HG03378 (cell line): ENCODE results near the gene SEPTIN2.
"Not testable (repeated sequence)": the region's sequence is repeated elsewhere in the genome, so short reads cannot be mapped to it uniquely, and the experiment has no call there.

Experiments
- ATAC-seq: cut with Tn5 transposase; IDR thresholded peaks from one replicate; pipeline ENCODE4 v1.9.1; 2021; ENCODE audit warnings: mild to moderate bottlenecking, moderate library complexity; ENCODE audit not compliant: unreplicated experiment

SEPTIN2 gene

GRCh38 chr2:241286348-241287090 lies 29.2 kb upstream of the SEPTIN2 start:
- no peak for ATAC-seq

DNA sequence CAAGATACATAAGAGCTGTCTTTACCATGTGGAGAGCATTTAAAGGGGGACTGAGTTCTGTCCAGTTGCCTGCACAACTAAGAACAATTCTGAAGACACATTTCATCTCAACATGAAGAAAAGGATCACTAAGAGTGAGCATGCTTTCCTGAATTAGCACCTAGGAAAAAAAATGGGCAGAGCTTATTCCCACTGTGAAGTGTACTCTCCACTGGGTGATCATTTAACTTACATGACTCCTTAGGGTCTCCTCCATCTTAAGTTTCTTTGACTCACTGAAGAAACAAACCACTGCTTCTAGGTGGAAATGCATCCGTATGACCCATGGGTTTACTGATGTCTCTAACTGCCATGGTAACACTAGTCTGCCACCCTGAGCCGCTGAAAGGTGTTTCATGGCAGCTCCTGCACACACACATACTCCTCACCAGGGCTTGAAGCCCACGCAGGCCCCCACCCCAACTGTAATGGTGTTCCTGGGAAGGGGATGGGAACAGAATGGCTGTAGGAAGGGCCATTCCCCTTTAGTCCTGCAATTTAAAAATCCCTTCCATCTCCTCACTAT lies 27.3 kb upstream of the SEPTIN2 start:
- ATAC-seq, result no peak

DNA sequence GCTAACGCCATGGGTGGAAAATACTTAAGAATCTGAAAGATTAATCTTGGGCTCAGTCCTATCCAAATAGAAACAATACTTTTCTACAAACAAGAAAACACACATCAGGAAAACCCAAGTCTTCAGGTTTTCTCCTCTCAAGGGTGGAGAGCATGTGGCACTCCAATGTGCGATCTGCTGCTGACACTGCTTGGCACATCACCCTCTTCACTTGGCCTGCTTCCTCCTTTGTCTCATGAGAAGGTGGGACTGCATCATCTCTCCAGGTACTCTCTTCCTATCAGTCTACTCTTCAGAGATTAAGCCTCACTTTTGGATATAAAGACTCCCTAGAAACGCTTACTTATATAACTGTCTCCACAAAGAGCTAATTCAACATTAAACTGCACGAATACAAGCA lies 26.7 kb upstream of the SEPTIN2 start:
- ATAC-seq, result no peak

DNA sequence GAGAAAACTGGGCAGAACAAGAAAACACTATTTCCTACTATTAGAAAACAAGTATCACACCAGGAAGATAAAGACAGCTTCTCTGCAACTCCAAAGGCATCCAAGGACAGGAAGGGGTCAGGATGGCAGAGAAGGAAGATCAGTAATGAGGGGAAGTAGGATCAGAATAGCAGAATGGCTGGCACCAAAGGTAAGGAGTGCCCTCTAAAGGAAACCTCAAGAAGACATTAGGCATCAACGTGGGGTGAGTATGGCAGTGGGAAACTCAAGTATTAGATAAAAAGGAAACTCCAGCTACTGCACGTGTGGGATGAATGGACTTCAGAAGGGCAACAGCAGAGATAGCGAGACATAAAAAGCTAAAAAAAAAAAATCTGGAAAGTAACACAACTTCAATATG lies 26.1 kb upstream of the SEPTIN2 start:
- no peak for ATAC-seq

DNA sequence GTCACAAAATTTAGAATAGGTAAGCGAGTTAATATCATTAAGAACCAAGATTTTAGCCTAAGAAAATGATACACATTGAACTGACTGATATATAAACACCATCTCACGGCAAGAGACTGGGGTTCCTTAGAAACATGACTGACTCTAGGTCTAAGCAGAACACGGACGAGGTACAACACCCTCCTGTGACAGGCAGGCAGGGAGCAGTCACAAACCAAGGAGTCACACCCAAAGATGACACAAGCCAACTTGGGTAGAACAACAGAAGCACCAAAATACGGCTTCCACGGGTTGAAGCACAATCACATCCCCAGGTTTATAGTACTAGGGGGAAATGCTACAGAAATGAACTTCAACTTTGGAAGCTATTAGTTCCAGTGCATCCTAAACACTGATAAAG lies 24.6 kb upstream of the SEPTIN2 start:
- no peak for ATAC-seq

DNA sequence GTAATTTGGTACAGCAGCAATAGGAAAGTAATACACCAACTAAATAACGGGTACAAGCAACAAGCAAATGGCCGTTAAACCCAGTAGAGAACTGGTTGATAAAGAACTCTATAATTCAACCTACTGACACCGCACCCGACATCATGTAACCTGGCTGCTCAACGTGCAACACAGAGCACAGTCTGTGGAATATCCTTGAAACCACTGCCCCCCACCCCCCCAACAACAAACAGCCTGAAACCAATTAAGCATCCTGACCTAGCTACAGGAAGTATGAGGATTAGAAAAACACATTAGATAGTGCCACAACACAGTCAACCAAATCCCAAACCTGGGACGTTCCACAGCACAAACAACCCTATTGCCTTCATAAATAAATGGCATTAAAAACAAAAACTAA lies 23.7 kb upstream of the SEPTIN2 start:
- ATAC-seq, result no peak

- ATAC-seq, result not testable (repeated sequence)
Measured at GRCh38 chr2:241293378-241293797, 22.3 kb upstream of the SEPTIN2 start.

DNA sequence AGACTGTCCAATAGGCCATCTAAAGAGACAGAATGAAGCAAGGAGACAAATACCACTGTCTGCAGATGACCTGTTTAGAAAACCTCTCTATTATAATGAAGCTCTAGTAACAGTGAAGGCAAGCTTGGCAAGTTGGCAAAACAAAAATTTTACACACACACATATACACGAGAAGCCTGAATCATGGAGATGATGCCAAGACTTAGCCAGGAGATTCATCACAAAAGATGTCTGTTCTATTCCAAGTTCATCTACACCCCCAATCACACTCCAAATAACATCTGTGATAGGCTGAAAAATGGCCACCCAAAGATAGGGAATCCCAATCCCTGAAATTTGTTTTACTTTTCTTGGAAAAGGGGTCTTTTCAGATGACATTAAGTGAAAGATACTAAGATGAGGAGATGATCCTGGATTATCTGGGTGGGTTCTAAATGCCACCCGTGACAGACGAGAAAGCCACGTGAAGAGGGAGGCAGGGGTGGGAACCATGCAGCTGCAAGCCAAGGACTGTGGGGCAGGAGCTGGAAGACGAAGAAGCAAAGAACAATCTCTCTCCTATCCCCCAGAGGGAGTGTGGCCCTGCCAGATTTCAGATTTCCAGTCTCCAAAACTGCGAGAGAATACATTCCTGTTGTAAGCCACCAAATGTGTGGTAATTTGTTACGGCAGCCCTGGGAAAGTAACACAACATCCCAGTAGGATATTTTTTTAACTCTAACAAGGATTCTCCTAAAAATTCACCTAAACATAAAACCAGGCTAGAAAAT lies 20.2 kb upstream of the SEPTIN2 start:
- ATAC-seq, result no peak

GRCh38 chr2:241296767-241297166 lies 19.0 kb upstream of the SEPTIN2 start:
- no peak for ATAC-seq

DNA sequence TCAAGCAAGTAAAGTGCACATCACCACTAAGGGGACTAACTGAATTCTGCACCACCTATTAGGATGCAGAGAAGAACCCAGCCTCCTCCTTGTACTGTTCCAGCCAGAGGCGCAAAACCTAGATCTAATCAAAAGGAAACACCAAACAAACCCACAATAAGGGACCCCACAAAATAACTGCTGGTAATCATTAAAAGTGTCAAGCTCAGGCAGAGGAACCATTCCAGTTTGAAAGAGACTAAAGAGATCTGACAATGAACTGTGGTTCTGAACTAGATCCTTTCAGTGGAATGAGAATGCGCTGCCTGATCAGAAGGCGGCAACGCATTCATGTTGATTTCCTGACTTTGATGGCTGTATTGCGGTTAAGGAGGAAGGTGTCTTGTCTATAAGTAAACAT lies 17.1 kb upstream of the SEPTIN2 start:
- ATAC-seq, result no peak

DNA sequence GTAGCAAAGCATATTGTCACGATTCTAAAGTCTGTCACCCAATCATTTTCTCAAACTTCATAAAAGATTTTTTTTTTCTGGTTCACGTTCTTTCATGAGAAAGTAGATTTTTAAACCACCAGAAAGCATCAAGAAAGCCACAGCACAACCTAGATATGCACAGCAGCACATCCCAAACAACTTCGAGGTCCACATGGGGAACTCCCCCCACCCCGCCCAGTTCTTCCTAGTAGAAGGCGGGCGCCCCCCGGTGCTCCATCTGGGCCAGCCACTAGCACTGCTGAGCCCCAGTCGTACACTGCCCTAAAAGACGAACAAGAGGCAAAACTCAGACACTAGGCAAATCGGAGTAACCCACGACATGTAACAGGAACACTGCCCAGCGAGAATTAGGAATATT lies 15.7 kb upstream of the SEPTIN2 start:
- ATAC-seq, result no peak

GRCh38 chr2:241302083-241302482 lies 13.6 kb upstream of the SEPTIN2 start:
- ATAC-seq, result no peak

DNA sequence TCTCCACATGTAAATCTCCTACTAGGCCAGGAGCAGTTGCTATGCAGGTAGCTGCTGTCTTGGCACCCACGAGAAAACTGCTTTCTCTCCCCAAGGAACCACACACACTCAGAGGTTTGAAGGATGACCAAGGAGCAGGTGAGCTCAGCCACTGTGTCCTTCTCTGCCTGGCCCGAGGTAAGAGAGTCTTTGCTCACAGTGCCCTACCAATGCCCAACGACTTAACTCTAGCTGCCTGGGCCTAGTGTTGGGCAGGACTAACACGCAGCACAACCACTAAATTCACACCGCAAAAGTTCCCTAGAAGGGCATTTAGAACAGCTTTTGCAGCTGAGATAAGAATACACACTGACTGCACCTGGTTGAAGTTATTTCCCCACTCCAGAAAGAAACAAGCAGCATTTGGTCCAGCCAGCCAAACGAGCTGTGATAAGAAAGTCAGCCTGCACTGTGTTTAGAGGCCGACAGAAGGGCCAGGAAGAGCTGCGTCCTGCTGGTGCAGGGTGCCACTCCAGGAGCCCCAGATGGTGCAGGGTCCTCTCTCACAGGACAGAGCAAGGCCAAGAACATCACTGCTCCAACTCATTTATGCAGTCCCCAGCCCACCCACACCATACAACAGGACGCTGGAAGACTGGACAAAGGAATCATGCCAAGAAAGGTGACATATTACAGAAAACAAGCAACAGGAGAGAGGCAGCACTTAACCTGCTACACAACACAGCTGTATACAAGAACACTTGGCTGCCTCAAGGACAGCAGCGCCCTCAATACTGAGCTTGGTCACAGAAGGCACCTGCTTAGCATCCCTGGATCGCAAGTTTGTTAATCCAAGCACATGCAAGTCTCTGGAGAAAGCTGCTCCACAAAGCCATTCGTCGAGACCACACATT lies 12.7 kb upstream of the SEPTIN2 start:
- no peak for ATAC-seq

DNA sequence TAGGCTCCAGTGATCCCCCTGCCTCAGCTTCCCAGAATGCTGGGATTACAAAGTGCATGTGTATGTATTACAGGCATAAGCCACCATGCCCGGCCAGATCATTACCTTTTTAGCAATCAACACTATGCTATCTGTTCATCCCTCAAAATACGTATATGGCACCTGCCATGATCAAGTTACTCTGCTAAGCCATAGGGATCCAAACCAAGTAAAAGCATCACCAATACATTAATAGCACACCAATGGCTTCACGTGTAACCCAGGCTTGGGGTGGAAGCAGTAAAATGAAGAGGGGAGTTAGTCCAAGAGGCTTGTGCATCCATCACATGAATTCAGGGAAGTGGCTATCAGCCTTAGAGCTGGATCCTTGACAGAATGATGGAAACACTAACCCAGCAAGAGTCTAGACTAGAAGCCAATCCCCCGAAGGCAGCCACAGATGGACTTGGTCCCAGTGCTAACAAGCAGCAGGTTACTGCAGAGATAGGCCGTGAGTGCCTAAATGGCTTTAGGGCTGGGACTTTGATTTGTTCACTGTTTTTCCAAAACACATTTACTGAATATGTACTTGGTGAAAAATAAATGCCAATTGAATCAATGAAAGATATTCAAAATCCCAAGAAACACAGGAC lies 11.6 kb upstream of the SEPTIN2 start:
- ATAC-seq, result no peak

- no peak for ATAC-seq
Measured at GRCh38 chr2:241307055-241307454, 8.7 kb upstream of the SEPTIN2 start.

GRCh38 chr2:241308267-241308666 lies 7.5 kb upstream of the SEPTIN2 start:
- no peak for ATAC-seq

GRCh38 chr2:241308832-241309500 lies 6.8 kb upstream of the SEPTIN2 start:
- ATAC-seq, result no peak

- ATAC-seq, result peak; percentile 32
Measured at GRCh38 chr2:241309684-241310117, 6.0 kb upstream of the SEPTIN2 start.

GRCh38 chr2:241310917-241311566 lies 4.7 kb upstream of the SEPTIN2 start:
- ATAC-seq, result no peak
